ENCODE measurements around the gene IKZF4. TPM values are rescaled to one million over a fixed set of nuclear protein-coding genes. Genes with fewer than 3 reads are reported as not detected.
"Not testable (repeated sequence)": the region's sequence is repeated elsewhere in the genome, so short reads cannot be mapped to it uniquely, and the experiment has no call there.

Gene IKZF4
- total RNA-seq, 2 donors from 2014 or later = 4.5 to 7.6 TPM

DNA sequence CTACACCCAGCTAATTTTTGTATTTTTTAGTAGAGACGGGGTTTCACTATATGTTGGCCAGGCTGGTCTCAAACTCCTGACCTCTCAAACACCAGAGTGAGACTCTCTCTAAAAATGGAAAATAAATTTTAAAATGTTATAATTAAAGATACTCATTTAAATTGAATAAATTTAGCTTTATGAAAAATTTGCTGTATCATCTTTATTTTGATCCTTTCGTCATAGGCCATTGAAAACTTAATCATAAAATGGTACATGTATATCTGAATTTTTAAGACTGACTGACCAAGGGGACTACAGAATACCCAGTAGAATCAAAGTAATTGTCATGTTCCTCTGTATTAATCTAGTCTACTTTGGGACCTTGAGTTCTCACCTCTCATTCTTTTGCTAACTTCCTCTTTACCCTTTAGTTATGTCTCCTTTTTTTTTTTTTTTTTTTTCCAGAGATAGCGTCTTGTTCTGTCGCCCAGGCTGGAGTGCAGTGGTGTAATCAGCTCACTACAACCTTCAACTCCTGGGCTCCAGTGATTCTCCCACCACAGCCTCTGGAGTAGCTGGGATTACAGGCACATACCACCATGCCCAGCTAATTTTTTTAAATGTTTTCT lies 37.5 kb upstream of the IKZF4 start:
- Histone ChIP-seq H3K4me3 (no peak overlapping the region), H3K36me3 (peaks cover 37% of the 10 kb centered on the region), H3K27me3 (replicated peaks; ENCODE audit: insufficient read depth) (no peaks in the 10 kb centered on the region), H3K27ac (no peak overlapping the region), H3K9me3 (no peaks in the 10 kb centered on the region), H3K4me1 (ENCODE audit: control insufficient read depth in 1 of 2, low read depth in 2 of 2) (peaks cover 0 to 8% of the 10 kb centered on the region in 2 donors)
- TF ChIP-seq, protein P1, sequence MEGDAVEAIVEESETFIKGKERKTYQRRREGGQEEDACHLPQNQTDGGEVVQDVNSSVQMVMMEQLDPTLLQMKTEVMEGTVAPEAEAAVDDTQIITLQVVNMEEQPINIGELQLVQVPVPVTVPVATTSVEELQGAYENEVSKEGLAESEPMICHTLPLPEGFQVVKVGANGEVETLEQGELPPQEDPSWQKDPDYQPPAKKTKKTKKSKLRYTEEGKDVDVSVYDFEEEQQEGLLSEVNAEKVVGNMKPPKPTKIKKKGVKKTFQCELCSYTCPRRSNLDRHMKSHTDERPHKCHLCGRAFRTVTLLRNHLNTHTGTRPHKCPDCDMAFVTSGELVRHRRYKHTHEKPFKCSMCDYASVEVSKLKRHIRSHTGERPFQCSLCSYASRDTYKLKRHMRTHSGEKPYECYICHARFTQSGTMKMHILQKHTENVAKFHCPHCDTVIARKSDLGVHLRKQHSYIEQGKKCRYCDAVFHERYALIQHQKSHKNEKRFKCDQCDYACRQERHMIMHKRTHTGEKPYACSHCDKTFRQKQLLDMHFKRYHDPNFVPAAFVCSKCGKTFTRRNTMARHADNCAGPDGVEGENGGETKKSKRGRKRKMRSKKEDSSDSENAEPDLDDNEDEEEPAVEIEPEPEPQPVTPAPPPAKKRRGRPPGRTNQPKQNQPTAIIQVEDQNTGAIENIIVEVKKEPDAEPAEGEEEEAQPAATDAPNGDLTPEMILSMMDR (IDR thresholded peaks at IDR 0.05) = no peak
- DNase-seq (ENCODE audit: low spot score) (no peak), ATAC-seq (ENCODE audit: insufficient number of reproducible peaks, low FRiP score, low read depth) (no peak)

DNA sequence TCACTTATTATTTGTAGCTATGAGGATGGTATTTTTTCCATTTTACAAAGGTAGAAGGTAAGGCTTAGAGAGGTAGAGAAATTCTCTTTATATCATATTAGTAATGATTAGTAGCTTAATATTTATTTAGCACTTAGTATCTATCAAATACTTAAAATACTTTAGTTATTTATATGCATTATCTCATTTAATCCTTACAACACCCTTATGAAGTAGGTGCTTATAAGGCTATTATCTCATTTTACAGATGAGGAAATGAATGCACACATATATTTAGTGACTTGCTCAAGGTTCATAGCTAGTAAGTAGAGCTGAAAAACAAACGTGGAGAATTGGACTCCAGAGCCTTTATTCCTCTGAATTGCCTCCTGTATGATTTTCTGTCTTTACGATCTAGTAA lies 36.0 kb upstream of the IKZF4 start:
- H3K9me3 ChIP-seq = no peaks in the 10 kb centered on the region
- ATAC-seq (ENCODE audit: insufficient number of reproducible peaks, low FRiP score, low read depth) (no peak), DNase-seq (ENCODE audit: low spot score) (no peak)
- no peak overlapping the region for H3K4me3 ChIP-seq
- peaks cover 47% of the 10 kb centered on the region for H3K36me3 ChIP-seq
- no peaks in the 10 kb centered on the region for H3K27me3 ChIP-seq (replicated peaks; ENCODE audit: insufficient read depth)
- H3K27ac ChIP-seq = no peak overlapping the region
- TF ChIP-seq, protein P1 (IDR thresholded peaks at IDR 0.05) = no peak
- no peaks in the 10 kb centered on the region for H3K4me1 ChIP-seq (ENCODE audit: control insufficient read depth in 1 of 2, low read depth in 2 of 2)

DNA sequence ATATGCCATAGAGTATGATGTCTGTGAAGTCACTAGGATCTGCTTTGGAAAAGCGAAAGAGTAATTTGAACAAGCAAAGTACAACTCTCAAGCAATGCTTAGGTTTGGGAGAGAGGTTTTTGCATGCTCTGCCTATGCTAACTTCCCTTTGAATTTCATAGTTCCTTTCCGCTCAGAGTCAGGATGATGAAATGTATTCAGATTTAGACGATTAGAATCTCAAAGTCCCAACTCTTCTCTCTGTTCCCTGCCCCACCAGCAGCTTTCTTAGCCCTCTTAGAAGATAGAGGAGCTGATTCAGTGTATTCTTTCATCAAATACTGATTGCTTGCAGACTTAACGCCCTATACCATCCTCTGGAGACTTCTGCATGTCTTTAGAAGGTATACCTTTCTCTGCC lies 35.5 kb upstream of the IKZF4 start:
- H3K27me3 ChIP-seq (replicated peaks; ENCODE audit: insufficient read depth) = no peaks in the 10 kb centered on the region
- H3K27ac ChIP-seq = no peak overlapping the region
- no peak overlapping the region for H3K4me3 ChIP-seq
- peaks cover 50% of the 10 kb centered on the region for H3K36me3 ChIP-seq
- ATAC-seq (ENCODE audit: insufficient number of reproducible peaks, low FRiP score, low read depth) (no peak), DNase-seq (ENCODE audit: low spot score) (no peak)
- H3K9me3 ChIP-seq = no peaks in the 10 kb centered on the region
- TF ChIP-seq, protein P1 (IDR thresholded peaks at IDR 0.05) = no peak
- H3K4me1 ChIP-seq (ENCODE audit: control insufficient read depth in 1 of 2, low read depth in 2 of 2) = no peaks in the 10 kb centered on the region

DNA sequence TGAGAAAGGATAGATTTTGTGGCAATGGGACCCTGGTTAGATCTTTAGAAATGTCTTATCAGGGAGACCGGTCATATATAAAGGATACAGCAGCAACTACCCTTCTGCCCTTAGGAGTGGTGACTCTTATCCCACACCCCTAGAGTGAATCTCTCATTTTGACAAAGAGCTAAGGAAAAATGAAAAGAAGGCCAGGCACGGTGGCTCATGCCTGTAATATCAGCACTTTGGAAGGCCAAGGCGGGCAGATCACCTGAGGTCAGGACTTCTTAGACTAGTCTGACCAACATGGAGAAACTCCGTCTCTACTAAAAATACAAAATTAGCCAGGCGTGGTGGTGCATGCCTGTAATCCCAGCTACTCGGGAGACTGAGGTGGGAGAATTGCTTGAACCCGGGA lies 34.9 kb upstream of the IKZF4 start:
- DNase-seq (ENCODE audit: low spot score); H3K27me3 ChIP-seq (replicated peaks; ENCODE audit: insufficient read depth); H3K4me1 ChIP-seq (ENCODE audit: control insufficient read depth in 1 of 2, low read depth in 2 of 2); ATAC-seq (ENCODE audit: insufficient number of reproducible peaks, low FRiP score, low read depth); H3K4me3 ChIP-seq; H3K27ac ChIP-seq; H3K9me3 ChIP-seq: not testable (repeated sequence)
- H3K36me3 ChIP-seq = peaks cover 52% of the 10 kb centered on the region

DNA sequence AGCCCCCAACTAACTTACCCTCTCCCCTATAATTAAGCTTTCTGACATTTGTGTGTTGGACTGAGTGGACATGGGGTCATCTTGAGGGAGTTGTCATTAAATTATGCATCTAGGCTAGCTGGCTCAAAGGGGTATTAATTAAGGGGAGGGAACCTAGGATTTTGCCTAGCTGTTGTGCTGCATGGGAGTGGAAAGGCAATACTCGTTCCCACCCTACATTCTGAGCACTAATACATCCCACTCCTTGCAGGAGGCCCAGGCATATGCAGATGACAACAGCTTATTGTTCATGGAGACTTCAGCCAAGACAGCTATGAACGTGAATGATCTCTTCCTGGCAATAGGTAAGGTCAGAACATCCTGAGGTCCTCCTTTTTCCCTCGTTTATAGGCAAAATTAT lies 29.7 kb upstream of the IKZF4 start:
- Histone ChIP-seq H3K36me3 (peaks cover 66% of the 10 kb centered on the region), H3K4me1 (ENCODE audit: control insufficient read depth in 1 of 2, low read depth in 2 of 2) (no peaks in the 10 kb centered on the region), H3K4me3 (no peak overlapping the region), H3K9me3 (no peaks in the 10 kb centered on the region), H3K27me3 (replicated peaks; ENCODE audit: insufficient read depth) (no peaks in the 10 kb centered on the region), H3K27ac (no peak overlapping the region)
- no peak for ATAC-seq (ENCODE audit: insufficient number of reproducible peaks, low FRiP score, low read depth)
- TF ChIP-seq, protein P1 (IDR thresholded peaks at IDR 0.05) = no peak
- no peak for DNase-seq (ENCODE audit: low spot score)

All from thoracic aorta (tissue), 2 donors.